NCI-H2227 (cell line): Measurements from ENCODE around the gene MMADHC.

Source experiments
- DNase-seq: peaks from one replicate; lab custom pipeline; 2025; ENCODE audit not compliant: unreplicated experiment; lab: John Stamatoyannopoulos, UW

The MMADHC gene

DNA sequence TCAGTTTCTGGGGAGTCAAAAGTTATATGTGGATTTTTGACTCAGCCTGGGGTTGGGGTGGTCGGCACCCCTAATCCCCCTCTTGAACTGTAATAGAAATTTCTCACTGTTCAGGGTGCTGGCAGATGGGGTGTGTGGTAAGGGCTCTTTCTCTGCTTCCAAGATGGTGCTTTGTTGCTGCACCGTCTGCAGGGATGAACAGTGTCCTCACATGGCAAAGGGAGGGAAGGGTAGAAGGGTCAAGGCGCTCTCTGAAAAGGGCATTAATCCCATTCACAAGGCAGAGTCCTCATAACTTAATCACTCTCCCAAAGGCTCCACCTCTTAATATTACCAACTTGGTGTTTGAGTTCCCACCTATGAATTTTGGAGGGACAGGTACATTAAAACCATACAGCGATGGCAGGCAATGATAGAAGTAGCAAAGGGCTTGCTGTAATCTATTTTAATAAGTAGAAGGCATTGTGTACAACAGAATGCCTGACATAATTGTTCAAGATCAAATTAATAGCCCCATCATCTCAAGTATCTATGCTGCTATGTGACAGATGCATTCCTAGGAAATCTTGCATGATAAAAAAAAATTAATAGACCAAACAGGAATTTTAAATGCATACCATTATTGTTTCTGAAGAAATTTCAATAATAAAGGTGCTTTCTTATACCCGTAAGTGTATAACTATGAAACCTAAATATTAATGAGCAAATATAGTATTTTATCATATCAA lies 28.1 kb downstream of the MMADHC start:
- DNase-seq = no peak

DNA sequence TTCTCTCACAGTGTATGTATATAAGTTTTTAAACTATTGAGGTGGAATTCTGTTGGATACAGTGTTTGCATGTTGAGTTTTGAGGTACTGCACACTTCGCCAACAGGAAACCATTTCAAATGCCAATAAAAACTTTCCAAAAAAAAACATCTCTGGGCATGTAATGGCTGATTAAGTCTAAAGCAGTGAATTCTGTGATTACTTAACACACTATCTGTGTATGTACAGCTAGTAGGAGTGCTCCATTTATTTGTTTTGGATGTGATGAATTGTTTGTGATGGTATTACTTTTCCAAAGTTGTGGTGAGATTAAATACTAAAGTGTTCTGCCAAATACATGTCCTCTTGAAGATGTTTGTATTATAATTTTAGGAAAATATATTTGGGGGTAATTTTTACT lies 31.1 kb downstream of the MMADHC start:
- DNase-seq = no peak

- no peak for DNase-seq
Observed at GRCh38 chr2:149552830-149553229, 34.7 kb downstream of the MMADHC start.

- no peak for DNase-seq
Observed at GRCh38 chr2:149552226-149552625, 35.3 kb downstream of the MMADHC start.

DNA sequence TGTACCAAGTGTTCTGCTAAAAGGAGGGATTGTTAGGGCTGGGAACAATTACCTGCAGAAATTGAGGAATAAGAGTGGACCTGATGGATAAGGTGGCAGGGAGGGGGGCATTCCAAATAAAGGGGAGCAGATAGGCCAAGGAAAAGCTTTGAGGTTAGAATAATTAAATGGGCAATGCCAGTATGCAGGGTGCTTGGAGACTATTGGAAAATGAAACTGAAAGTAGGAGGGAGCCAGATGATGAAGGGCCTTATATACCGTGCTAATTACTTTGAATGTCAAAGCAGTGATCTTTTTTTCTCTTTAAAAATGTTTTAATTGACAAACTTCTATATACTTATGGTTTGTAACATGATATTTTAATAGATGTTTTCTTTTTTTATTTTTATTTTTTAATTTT lies 42.9 kb downstream of the MMADHC start:
- DNase-seq = no peak

GRCh38 chr2:149543845-149544244 lies 43.7 kb downstream of the MMADHC start:
- no peak for DNase-seq

DNA sequence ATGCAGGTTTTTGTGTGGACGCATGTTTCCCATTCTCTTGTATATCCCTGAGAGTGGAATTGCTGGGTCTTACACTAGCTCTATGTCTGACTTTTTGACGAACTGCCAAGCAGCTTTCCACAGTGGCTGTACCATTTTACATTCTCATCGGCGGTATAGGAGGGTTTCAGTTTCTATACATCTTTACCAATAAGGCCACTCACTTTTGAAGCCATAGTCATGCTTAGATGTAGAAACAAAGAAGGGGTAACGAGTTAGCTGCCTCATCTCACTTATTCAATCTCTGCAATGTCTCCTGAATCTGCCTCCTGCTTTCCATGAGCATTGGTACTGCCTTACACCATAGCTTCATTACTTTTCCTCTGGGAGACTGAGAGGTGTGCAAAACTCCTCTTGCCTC lies 47.4 kb downstream of the MMADHC start:
- no peak for DNase-seq

- no peak for DNase-seq
Observed at GRCh38 chr2:149538138-149538833, 49.3 kb downstream of the MMADHC start.

- DNase-seq = no peak
Observed at GRCh38 chr2:149537092-149537726, 50.4 kb downstream of the MMADHC start.

GRCh38 chr2:149536649-149537048 lies 50.9 kb downstream of the MMADHC start:
- DNase-seq = no peak

DNA sequence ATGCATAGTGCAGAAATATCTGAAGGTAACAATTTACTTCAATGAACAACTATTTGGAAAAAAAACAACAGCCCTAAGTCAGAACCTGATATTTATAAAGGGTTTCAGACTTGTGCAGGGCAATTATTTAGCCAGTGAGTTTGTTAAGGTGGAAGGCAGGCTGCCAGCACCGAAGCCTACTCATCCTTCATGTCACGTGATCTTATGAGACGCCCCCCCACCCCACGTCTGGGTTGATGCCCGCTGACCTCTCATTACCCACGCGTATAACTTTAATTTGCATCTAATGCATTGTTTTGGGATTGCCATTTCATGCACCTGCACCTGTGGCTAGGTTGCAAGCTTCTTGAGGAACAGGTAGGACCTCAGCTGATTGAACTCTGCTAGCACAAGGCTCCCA lies 52.9 kb downstream of the MMADHC start:
- DNase-seq = no peak

DNA sequence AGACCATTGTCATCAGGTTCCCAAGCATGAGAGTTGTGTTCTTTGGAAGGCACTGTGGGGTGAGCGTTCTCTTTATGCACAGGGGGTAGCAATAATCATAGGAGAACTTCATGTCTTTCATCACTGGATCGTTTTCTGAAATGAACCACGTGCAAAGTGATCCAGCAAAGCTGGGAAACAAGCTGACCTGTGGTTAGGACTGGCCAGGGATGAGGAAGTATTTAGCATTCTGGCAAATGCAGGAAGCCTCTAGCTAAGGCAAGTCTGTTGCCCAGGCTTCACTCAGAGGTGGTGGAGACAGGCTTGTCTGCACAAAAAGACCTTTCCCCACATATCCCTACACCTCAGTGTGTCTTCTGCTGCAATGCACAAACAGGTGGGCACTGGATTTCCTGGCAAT lies 58.6 kb downstream of the MMADHC start:
- DNase-seq = no peak

DNA sequence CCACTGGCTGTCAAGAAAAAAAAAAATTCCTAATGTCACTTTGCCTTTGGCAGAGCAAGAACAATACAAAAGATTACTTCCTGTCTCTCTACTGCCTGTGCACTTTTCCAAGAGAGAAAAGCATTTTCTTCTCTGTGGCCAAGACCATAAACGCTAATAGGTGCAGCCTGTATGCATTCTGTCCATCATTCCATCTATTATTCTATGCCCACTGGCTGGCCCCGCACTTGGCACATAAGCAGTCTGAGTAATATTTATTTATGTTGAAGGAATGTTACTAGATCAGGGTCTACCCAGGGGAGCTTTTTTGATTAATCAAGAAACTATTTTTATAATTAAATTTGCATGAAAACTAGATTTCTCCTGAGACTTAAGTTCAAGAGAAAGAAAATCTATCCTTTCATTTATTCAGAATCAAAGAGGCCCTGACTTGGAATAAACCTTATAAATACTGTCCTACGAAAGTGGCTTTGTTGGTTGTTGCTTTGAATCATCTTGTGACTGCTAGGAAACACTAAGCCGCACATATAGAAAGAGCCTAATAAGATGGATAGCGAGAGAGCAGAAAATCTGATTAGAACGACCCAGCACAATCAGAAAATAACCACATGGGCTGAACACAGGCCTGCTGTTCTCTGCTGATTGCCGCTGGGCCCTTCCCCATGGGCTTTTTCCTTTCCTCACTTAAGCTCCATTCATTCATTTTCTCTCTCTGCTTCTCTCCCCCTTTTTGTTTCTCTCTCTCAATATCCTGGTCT lies 59.4 kb downstream of the MMADHC start:
- no peak for DNase-seq

DNA sequence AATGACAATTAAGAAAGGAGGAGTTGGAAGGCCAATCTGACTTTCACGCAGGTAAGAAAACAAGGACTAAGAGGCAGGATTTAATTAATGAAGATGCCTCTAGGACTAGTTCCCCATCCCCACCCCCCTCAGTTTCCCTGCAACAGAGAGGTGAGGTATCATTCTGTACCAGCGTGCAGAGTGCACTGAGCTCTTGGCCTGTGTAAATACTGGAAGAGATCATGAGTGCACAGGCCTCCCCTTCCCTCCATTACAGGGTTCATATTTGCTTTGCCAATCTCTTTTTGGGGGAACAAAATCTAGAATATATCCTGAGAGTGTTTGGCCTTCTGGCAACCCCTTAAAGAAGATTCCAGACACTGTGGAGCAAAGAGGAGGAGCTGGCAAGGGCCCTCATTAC lies 60.9 kb downstream of the MMADHC start:
- no peak for DNase-seq

DNA sequence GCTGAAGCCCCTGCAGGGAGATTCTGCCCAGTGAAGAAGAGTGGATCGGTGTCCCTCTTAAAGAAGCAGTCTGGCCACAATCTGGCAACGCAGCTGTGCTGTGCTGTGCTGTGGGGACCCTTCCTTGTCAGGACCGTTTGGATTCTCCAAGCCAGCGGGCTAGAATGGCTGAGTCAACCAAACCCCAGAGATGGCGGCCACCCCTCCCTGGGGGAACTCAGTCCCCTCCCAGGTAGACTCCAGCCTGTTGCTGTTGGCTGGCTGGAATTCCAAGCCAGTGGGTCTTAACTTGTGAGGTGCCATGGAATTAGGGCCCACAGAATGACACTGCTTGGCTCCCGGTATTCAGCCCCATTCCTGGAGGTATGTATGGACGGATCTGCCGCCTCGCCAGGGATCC lies 62.3 kb downstream of the MMADHC start:
- no peak for DNase-seq
